Body of pancreas (tissue), 4 donors: ENCODE results near the gene BCL6.

Experiments
- POLR2A ChIP-seq, 3 donors: fragments of 450-650 bp; IDR thresholded peaks; one replicate each; pipeline ENCODE4 v1.6.1; 2016; ENCODE audit warnings: antibody characterized with exemption in 3 of 3, mild to moderate bottlenecking in 2 of 3
- TF ChIP-seq, protein P1 (sequence below), 7 experiments: fragments of 450-650 bp in 4 of 7; fragments of 200-600 bp in 3 of 7; sonication (generic) in 3 of 7; IDR thresholded peaks; one replicate each; pipeline ENCODE4 v1.5.1; 2016 to 2019; ENCODE audit warnings: antibody characterized with exemption in 7 of 7

- TF ChIP-seq, protein P1, sequence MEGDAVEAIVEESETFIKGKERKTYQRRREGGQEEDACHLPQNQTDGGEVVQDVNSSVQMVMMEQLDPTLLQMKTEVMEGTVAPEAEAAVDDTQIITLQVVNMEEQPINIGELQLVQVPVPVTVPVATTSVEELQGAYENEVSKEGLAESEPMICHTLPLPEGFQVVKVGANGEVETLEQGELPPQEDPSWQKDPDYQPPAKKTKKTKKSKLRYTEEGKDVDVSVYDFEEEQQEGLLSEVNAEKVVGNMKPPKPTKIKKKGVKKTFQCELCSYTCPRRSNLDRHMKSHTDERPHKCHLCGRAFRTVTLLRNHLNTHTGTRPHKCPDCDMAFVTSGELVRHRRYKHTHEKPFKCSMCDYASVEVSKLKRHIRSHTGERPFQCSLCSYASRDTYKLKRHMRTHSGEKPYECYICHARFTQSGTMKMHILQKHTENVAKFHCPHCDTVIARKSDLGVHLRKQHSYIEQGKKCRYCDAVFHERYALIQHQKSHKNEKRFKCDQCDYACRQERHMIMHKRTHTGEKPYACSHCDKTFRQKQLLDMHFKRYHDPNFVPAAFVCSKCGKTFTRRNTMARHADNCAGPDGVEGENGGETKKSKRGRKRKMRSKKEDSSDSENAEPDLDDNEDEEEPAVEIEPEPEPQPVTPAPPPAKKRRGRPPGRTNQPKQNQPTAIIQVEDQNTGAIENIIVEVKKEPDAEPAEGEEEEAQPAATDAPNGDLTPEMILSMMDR (IDR thresholded peaks at IDR 0.05): no peak
- TF ChIP-seq POLR2A (IDR thresholded peaks at IDR 0.05): no peak
Measured at GRCh38 chr3:187709155-187709554, 36.1 kb downstream of the BCL6 start.
